Middle frontal gyrus (tissue), 1 donor: ENCODE results near the gene CLOCK.

Experiments
- DNase-seq: peaks from one replicate; pipeline ENCODE4 v3.0.0-alpha.2; 2015; ENCODE audit warnings: low spot score; ENCODE audit errors: extremely low spot score

CLOCK gene

GRCh38 chr4:55386073-55386472 is 160.6 kb downstream of the CLOCK start:
- DNase-seq, result no peak

GRCh38 chr4:55385201-55385649 is 161.5 kb downstream of the CLOCK start:
- DNase-seq, result no peak

GRCh38 chr4:55382488-55383003 is 164.2 kb downstream of the CLOCK start:
- DNase-seq, result no peak

- no peak for DNase-seq
Measured at GRCh38 chr4:55381502-55381901, 165.2 kb downstream of the CLOCK start.

- DNase-seq, result no peak
Measured at GRCh38 chr4:55380576-55380975, 166.1 kb downstream of the CLOCK start.

- no peak for DNase-seq
Measured at GRCh38 chr4:55378617-55379467, 167.9 kb downstream of the CLOCK start.
